Fibroblast of upper back skin (primary cell): Measurements from ENCODE around the gene RAI1.
A peak's percentile ranks its signal among the peaks of the same experiment; 100 is the strongest.

ENCODE experiments used
- DNase-seq: peaks from one replicate; pipeline ENCODE4 v3.0.0-alpha.2; 2013

The RAI1 gene

DNA sequence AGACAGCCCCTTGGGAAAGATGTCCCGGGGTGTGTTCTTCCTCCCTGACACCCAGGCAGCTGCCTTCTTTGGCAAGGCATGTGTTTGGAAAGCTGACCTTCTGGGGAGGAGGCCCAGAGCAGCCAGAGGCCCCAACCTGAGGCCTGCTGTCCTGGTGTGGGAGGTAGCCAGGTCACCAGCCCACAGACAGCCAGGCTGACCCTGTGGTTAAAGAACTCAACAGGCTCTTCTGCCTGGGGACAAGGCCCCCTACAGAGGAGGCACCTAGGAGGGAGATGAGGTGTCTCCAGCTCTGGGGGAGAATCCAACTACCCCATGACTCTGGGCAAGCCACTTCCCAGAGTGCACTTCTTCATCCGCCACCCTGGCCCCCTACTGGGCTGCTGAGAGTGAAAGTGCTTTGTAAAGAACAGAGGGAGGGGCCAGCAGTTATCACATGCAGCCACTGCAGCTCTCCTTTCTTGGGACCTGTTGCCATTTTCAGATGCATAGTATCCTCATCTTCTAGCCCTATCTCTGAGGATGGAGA is 168.7 kb downstream of the RAI1 start:
- DNase-seq: peak; percentile 48

GRCh38 chr17:17851103-17852002 is 170.1 kb downstream of the RAI1 start:
- no peak for DNase-seq

GRCh38 chr17:17852930-17853329 is 171.7 kb downstream of the RAI1 start:
- no peak for DNase-seq

DNA sequence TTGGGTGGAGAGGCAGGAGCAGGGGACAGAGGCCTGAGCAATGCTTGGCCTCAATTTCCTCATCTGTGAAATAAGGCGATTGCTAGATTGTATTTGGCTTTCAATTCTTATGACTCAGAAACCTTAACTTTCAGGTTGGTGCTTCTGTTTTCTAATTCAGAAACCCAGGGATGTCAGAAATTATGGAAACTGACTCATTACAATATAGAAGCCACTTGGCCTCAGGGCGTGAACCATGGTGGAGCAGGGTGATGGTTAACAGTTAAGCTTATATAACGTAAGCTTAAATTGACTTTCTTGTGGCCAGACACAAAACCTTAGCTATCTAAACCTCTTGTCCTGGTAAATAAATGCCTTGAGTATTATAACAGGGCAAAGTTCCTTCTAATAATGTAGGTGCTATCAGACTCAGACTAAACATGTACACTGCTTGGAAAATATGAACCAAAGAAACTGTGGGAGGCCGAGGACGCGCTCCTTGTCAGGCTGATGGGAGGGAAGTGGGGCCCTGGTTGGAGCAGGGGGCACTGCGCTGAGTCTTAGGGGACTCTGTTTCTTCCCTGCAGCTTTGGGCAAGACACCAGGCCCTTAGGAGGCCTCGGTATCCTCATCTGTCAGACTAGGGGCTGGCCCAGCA is 172.7 kb downstream of the RAI1 start:
- no peak for DNase-seq

DNA sequence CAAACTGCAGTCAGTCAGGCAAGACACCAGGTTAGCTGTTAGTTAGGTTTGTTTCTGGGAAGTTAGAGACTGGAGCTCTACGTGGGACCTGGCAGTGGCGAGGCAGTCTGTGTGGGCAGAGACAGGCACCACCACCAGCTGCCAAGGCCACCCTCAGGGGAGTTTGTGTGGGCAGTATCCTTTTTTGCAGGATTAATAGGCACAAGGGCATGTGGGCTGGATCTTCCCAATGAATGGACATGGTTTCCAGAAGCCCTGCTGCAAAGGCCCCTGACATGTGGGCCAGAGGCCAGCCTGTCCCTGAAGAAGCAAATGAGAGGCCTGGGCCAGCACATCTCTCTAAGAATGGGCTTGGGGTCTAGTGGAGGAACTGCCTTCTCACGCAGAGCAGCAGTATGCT is 174.7 kb downstream of the RAI1 start:
- DNase-seq: no peak

DNA sequence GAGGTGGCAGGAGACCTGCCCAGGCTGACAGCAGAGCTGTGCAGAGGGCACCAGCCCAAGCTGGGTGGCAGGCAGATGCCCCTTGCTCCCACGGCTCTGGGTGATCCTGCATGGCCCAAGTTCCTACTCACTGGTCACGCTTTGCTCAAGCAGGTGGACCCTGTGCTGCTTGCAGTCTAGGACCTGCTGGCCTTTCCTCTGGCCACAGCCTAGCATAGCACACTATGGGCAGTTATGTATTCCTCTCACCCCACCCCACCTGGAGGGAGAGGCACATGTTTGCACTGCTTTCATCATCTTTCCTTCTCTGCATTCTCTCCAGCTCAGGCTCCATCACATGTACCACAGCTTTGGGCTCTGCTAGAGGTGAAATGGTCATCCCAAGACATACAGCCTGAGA is 175.1 kb downstream of the RAI1 start:
- DNase-seq: no peak

DNA sequence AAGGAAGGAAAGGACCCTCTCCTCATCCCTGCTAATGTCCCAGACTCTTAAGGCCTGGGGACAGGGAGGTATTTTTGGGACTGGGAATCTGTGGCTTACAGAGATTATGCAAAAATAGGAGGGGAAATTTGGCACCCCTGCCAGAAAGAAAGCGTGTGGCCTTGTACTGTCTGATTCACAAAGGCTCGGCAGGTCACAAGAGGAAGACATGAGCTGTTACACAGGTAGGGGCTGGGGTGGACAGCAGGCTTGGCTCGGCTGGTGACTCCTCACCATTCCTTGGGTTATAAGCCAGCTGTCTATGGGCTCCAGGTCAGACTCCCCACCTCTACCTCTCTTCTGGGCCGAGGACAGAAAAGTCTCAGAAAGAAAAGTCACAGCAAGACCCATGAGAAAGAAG is 176.2 kb downstream of the RAI1 start:
- DNase-seq: no peak

GRCh38 chr17:17859909-17860765 is 178.9 kb downstream of the RAI1 start:
- peak; percentile 51 for DNase-seq

- no peak for DNase-seq
These were observed 179.5 kb downstream of the RAI1 start for GRCh38 chr17:17860766-17861107.
